GM12878 (cell line): ENCODE measurements around the gene TMEM167B. TPM values are rescaled to one million over a fixed set of nuclear protein-coding genes. Genes with fewer than 3 reads are reported as not detected.
A peak's percentile ranks its signal among the peaks of the same experiment; 100 is the strongest.

Experiments used
- ATAC-seq: fragments of 200-7000 bp; cut with Tn5 transposase; 3 replicates; pipeline ENCODE4 v1.9.1; 2020; ENCODE audit warnings: mild to moderate bottlenecking, moderate library complexity
- BruUV-seq: library from RNA; stranded (reverse); fragments of 400-500 nt; replicated peaks from 2 replicates; lab custom pipeline; 2021; lab: Mats Ljungman, UMichigan
- CTCF ChIA-PET: fragments of 300-600 bp; sonication (Branson Sonifier 250); formaldehyde crosslinking; extraction: SDS; loops from one replicate; lab custom pipeline; 2021; ENCODE audit warnings: inconsistent platforms; lab: Yijun Ruan, JAX
- POLR2A ChIA-PET: fragments of 350-600 bp; formaldehyde crosslinking; extraction: SDS; loops from one replicate; lab custom pipeline; 2021; ENCODE audit warnings: inconsistent platforms; lab: Charles Lee
- RAD21 ChIA-PET: fragments of 300-600 bp; sonication (Branson Sonifier 250); formaldehyde crosslinking; loops from one replicate; lab custom pipeline; 2023; ENCODE audit warnings: antibody characterized with exemption; ENCODE audit not compliant: unreplicated experiment; lab: Charles Lee
- SMC1A ChIA-PET: fragments of 300-600 bp; sonication (Branson Sonifier 250); formaldehyde crosslinking; loops from one replicate; lab custom pipeline; 2023; ENCODE audit not compliant: unreplicated experiment, uncharacterized antibody; lab: Charles Lee
- DNase-seq: peaks from one replicate; pipeline ENCODE4 v3.0.0-alpha.2; 2011; ENCODE audit warnings: low read depth, low spot score
- FAIRE-seq: peaks from 3 replicates; lab custom pipeline; 2011; peaks lifted over from hg19 to GRCh38; lab: Jason Lieb, UNC
- H2AFZ ChIP-seq: 2 replicates; pipeline ENCODE4 v1.6.0; 2011; ENCODE audit warnings: low read depth, low read length, control low read depth; ENCODE audit not compliant: control insufficient read depth
- H3K27ac ChIP-seq: 2 replicates; pipeline ENCODE4 v1.5.1; 2011; ENCODE audit warnings: control low read depth; ENCODE audit not compliant: control insufficient read depth, insufficient read depth
- H3K27me3 ChIP-seq, 2 experiments: replicated peaks in 1 of 2; 2 replicates each; pipeline versions ENCODE4 v1.6.0 to v1.6.1; 2011; ENCODE audit warnings: low read length in 1 of 2; ENCODE audit not compliant: control insufficient read depth in 2 of 2, insufficient read depth in 2 of 2
- H3K36me3 ChIP-seq, 2 experiments: 2 replicates each; pipeline ENCODE4 v1.5.1; 2011; ENCODE audit warnings: low read length in 1 of 2; ENCODE audit not compliant: control insufficient read depth in 2 of 2, insufficient read depth in 2 of 2
- H3K4me1 ChIP-seq: 2 replicates; pipeline ENCODE4 v1.6.1; 2011; ENCODE audit warnings: mild to moderate bottlenecking, low read length, moderate library complexity, mixed read lengths; ENCODE audit not compliant: control insufficient read depth, insufficient read depth
- H3K4me2 ChIP-seq: 2 replicates; pipeline ENCODE4 v1.6.0; 2011; ENCODE audit warnings: control low read depth; ENCODE audit not compliant: control insufficient read depth, insufficient read depth
- H3K4me3 ChIP-seq: fragments of 200-600 bp; sonication (generic); 2 replicates; pipeline ENCODE4 v1.5.1; 2016
- H3K79me2 ChIP-seq: 2 replicates; pipeline ENCODE4 v1.6.0; 2011; ENCODE audit warnings: low read length; ENCODE audit not compliant: control insufficient read depth, insufficient read depth
- H3K9ac ChIP-seq: 2 replicates; pipeline ENCODE4 v1.8.0; 2011; ENCODE audit warnings: low read length, control low read depth, mixed read lengths; ENCODE audit not compliant: control insufficient read depth, insufficient read depth
- H3K9me3 ChIP-seq: replicated peaks from 3 replicates; pipeline ENCODE4 v1.5.1; 2011; ENCODE audit warnings: mild to moderate bottlenecking, low read length; ENCODE audit not compliant: control insufficient read depth, insufficient read depth
- H4K20me1 ChIP-seq: 2 replicates; pipeline ENCODE4 v1.6.0; 2011; ENCODE audit not compliant: control insufficient read depth, insufficient read depth
- BACH1 ChIP-seq: fragments of 450-650 bp; IDR thresholded peaks from 2 replicates; pipeline ENCODE4 v1.6.1; 2017; ENCODE audit warnings: mild to moderate bottlenecking, borderline replicate concordance
- BMI1 ChIP-seq: fragments of 450-650 bp; IDR thresholded peaks from 2 replicates; pipeline ENCODE4 v1.6.1; 2016; ENCODE audit warnings: mild to moderate bottlenecking, moderate library complexity, borderline replicate concordance
- IRF3 ChIP-seq: fragments of 450-650 bp; IDR thresholded peaks from 2 replicates; pipeline ENCODE4 v1.6.1; 2014; ENCODE audit warnings: mild to moderate bottlenecking
- SMAD5 ChIP-seq: IDR thresholded peaks from 2 replicates; pipeline ENCODE4 v1.6.1; 2016; ENCODE audit warnings: antibody characterized with exemption, low read depth
- TCF12 ChIP-seq: IDR thresholded peaks from 2 replicates; pipeline ENCODE4 v1.6.1; 2011; ENCODE audit warnings: low read depth, mild to moderate bottlenecking, low read length
- ZNF592 ChIP-seq: fragments of 450-650 bp; IDR thresholded peaks from 2 replicates; pipeline ENCODE4 v1.6.1; 2017; ENCODE audit warnings: mild to moderate bottlenecking, moderate library complexity
- WGBS: methylation state at CpG from one replicate; pipeline ENCODE4 v1.1.6; 2016; ENCODE audit warnings: low lambda C conversion rate; ENCODE audit not compliant: insufficient replicate concordance, insufficient coverage; ENCODE audit errors: missing lambda C conversion rate; 5-methylcytosine and 5-hydroxymethylcytosine counted together
- in situ Hi-C: fragments of 300-500 bp; cut with MboI; formaldehyde crosslinking; loops from 9 replicates; pipeline ENCODE4 v1.14.3; 2018; ENCODE audit warnings: mixed read lengths
- intact Hi-C: fragments of 100-400 bp; cut with micrococcal nuclease; formaldehyde crosslinking; loops from one replicate; pipeline ENCODE4 v1.14.2; 2022; ENCODE audit not compliant: unreplicated experiment
- polyA plus RNA-seq, 11 experiments: library from polyadenylated mRNA; depleted of rRNA in 4 of 11; unstranded in 6 of 11; stranded (reverse) in 5 of 11; fragments of >200 nt; fragmentation: Nextera tagmentation in 4 of 11; fragmentation: Illumina TruSeq in 1 of 11; extraction: Ambion mirVana in 4 of 11; extraction: Trizol in 1 of 11; gene quantifications; 1 replicate in 1 of 11; 2 replicates in 10 of 11; pipeline versions ENCODE4 v1.2.1 to v1.2.3, GENCODE V29; 2011 to 2016; ENCODE audit warnings: inconsistent platforms in 2 of 11, missing spikeins in 2 of 11, low read depth in 1 of 11
- total RNA-seq, 4 experiments: library from RNA; depleted of rRNA in 3 of 4; stranded (reverse); fragments of >200 nt in 3 of 4; fragmentation: Illumina TruSeq in 1 of 4; extraction: Trizol in 1 of 4; gene quantifications; 2 replicates each; pipeline versions ENCODE4 v1.2.1 to v1.2.3, GENCODE V29; 2013 to 2021

The TMEM167B gene
- total and polyA plus RNA-seq, 10 of the 15 experiments (the other 5 are each of a cell fraction or from before 2014, with no cell fraction given), result 15.6 to 26.1 (median 21.1) TPM

DNA sequence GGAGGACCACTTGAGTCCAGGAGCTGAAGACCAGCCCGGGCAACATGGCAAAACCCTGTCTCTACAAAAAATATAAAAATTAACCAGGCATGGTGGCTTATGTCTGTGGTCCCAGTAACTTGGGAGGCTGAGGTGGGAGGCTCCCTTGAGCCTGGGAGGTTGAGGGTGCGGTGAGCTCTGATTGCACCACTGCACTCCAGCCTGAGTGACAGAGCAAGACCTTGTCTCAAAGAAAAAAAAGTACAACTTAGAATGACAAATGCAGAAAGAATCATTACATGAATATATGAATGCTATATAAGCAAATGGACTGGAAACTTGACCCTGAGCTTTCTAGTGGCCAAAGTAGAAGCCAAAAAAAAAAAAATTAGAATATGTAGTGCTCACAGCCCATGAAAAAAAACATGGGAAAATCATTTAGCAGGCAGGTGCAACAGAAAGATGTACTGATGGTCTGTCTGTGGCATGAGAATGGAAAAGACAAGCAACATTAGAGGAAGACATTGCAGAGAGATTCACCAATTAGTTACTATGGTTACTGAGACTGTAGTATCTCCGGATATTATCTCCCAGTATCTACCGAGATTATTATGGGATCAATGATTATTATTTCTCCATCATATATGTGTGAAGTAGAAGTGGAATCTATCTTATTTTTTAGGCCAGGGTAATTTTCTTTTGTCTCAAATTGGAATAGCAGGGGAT is 42.6 kb downstream of the TMEM167B start:
- H3K27me3 ChIP-seq, result no peaks in the 10 kb centered on the region
- H3K9me3 ChIP-seq, result no peaks in the 10 kb centered on the region
- 76% methylated on average over 4 of the region's 4 CpGs for WGBS
- SMC1A ChIA-PET, result interaction anchor here (0.6 to 2.0 kb wide), 5 partner anchors 10 to 54 kb away, joined by 3 to 5 read pairs (median 3); no protein-coding TSS in a partner anchor
- intact Hi-C loops, result no loop called here
- H3K36me3 ChIP-seq, result no peaks in the 10 kb centered on the region
- POLR2A ChIA-PET, result no interaction called here
- H3K4me1 ChIP-seq, result peaks cover 10% of the 10 kb centered on the region
- H4K20me1 ChIP-seq, result no peaks in the 10 kb centered on the region
- H3K27ac ChIP-seq, result no peak overlapping the region
- no peak overlapping the region for H3K9ac ChIP-seq
- no peak for DNase-seq
- no peak overlapping the region for H3K4me3 ChIP-seq
- ATAC-seq, result no peak
- FAIRE-seq, result no peak
- CTCF ChIA-PET, result interaction anchor here (2.0 kb wide), 1 partner anchor 61 kb away, joined by 6 read pairs; no protein-coding TSS in a partner anchor
- RAD21 ChIA-PET, result interaction anchor here (1.0 kb wide), 1 partner anchor 80 kb away, joined by 3 read pairs; the partner anchor contains the start of gene SARS1
- no peak for TF ChIP-seq BACH1
- no peak for TF ChIP-seq TCF12
- no peak for TF ChIP-seq SMAD5
- 0 out of 2 replicates have a peak, but pooled peaks have one; percentile 20 for TF ChIP-seq BMI1
- no peak for TF ChIP-seq ZNF592
- no peak for TF ChIP-seq IRF3
- in situ Hi-C loops, result no loop called here
- no TSS peak for BruUV-seq
- H2AFZ ChIP-seq, result no peak overlapping the region
- no peak overlapping the region for H3K4me2 ChIP-seq
- no peaks in the 10 kb centered on the region for H3K79me2 ChIP-seq
